ENCODE measurements around the gene IGF2R. TPM values are rescaled to one million over a fixed set of nuclear protein-coding genes. Genes with fewer than 3 reads are reported as not detected.
A peak's percentile ranks its signal among the peaks of the same experiment; 100 is the strongest.
"Not testable (repeated sequence)": the region's sequence is repeated elsewhere in the genome, so short reads cannot be mapped to it uniquely, and the experiment has no call there.

Gene IGF2R
- polyA plus RNA-seq, 12 donors = 74.0 to 149 (median 125) TPM; not detected in 1

GRCh38 chr6:160076009-160076408 lies 107.1 kb downstream of the IGF2R start:
- no peak for DNase-seq

DNA sequence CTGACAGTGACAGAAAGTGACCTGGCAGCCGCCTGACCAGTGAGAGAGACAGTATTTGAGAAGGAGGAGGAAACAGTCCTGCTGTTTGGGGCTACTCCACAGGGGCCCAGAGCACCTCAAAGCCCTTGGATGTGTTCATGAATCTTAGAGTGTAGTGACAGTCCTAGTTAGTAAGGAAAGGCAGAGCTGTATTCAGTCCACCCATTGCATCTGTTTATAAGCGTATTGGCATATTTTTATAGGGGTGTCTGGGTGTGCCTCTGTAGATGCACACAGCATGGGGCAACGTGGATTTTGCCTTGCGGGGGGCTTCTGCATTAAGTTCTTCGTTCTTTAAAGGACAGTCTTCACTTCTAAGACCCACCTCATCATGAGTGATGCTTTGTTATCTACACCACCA lies 108.1 kb downstream of the IGF2R start:
- no peak for DNase-seq

GRCh38 chr6:160077526-160077925 lies 108.6 kb downstream of the IGF2R start:
- no peak for DNase-seq

DNA sequence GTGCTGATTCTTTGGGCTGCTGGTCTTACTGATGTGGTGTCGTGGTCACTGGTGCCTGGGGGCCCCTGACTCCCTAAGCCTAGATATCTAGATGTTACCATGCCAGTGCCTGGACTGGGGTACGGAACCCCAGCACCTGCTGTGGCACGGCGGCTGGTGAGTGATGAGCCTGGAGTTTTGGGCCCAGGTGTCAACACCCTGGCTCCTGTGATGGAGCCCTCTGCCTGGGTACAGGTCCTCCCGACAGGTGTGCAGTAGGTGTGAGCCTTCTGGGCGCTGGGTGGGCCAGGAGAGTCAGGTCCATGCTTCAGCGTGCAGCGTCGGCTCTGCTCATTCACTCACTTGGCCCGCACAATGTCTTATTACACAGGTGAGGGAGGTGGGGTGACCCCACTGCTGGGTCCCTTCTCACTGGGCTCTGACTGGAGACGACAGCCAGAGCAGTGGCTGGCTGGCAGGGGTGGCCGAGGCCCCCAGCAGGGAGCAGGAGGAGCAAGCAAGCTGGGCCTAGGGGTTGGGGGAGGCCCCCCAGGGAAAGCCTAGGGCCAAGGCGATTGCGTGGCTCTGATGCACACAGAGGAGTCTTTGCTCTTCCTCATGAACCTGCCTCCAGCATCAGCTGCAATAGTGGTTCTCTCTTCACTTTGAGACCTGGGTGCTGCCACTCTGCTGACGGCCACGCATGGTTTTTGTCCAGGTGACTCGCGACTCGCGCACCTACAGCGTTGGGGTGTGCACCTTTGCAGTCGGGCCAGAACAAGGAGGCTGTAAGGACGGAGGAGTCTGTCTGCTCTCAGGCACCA lies 110.2 kb downstream of the IGF2R start:
- no peak for DNase-seq

- DNase-seq = no peak
Measured at GRCh38 chr6:160079686-160080043, 110.8 kb downstream of the IGF2R start.

DNA sequence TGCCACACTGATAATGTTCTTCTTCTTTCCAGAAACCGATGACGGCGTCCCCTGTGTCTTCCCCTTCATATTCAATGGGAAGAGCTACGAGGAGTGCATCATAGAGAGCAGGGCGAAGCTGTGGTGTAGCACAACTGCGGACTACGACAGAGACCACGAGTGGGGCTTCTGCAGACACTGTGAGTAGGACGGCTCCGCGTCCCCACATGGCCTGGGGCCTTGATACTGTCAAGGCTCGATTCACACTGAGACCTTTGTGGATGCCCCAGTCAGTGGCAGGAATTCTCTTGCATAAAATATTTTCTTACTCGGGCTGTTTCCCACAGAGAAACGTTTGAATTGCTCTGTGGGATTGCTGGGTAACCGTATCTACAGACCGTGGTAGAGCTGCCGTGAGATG lies 111.2 kb downstream of the IGF2R start:
- DNase-seq = no peak

DNA sequence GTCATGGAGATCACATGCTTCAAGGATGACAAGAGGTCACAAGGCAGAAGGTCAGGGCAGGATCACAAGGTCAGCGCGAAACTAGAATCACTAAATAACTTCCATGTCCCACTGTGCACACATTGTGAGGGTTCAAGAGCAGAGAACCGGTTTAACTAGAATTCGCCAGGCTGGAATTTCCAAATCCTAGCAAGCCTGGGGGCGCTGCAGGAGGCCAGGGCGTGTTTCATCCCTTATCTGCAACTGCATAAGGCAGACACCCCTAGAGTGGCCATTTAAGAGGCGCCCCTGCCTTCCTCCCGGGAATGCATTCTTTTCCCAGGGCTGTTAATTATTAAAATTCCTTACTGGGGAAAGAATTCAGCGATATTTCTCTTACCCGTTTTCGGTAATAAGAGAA lies 112.5 kb downstream of the IGF2R start:
- no peak for DNase-seq

DNA sequence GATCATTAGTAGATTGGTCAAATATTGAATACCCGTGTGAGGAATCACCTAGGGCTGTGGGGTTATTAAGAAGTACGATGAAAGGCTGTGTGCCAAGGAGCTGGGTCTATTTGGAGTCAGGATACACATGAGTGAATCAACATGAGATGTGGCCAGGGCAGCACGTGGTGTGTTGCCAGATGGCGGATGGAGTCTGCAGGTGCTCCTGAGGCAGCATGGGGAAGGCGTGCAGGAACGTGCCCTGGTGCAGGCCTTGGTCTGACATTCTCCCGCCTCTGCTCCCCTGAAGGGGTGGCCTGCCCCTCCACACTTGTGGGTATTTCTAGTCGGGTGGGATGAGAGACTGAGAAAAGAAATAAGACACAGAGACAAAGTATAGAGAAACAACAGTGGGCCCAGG lies 113.7 kb downstream of the IGF2R start:
- DNase-seq = no peak

GRCh38 chr6:160084198-160084776 lies 115.4 kb downstream of the IGF2R start:
- DNase-seq = no peak

GRCh38 chr6:160085226-160085625 lies 116.3 kb downstream of the IGF2R start:
- no peak for DNase-seq

DNA sequence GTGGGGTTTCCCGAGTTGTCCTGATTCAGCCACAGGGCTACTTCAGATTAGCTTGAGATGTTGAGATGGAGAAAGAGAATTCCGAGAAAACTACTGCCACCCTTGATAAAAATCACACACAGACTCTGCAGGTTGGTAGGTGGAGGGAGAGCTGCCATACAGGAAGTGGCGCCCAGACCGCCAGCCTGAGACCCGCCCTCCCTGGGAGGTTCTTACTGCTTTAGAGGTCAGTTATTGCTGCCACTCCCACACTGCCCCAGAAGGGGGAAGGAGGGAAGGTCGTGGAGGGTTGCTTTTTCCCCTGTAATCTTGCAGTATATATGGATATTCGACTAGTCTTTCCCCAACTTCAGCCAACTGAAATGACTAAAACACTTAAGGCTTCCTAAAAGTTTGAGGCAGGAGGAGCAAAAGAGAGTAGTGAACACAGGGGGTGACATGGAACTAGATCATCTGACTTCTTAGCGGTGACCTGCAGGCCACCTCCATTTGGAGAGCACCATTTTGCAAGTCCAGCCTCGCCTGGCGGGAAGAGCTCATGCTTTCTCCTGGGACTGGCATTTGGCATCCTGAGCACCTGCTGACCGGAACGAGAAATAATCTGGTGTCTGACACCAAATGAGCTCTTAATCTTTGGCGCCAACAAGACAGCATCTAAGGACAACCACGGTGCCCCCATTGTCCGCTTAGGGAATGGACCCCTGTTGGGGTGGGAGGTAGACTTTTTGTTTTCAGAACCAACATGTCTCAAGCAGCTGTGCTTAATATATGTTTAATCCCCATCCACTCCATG lies 117.0 kb downstream of the IGF2R start:
- no peak for DNase-seq

- no peak for DNase-seq
Measured at GRCh38 chr6:160086754-160087153, 117.9 kb downstream of the IGF2R start.

- DNase-seq = peak; percentile 86
Measured at GRCh38 chr6:160088069-160088783, 119.3 kb downstream of the IGF2R start.

GRCh38 chr6:160088784-160089533 lies 120.1 kb downstream of the IGF2R start:
- DNase-seq = peak; percentile 41

GRCh38 chr6:160089534-160089897 lies 120.6 kb downstream of the IGF2R start:
- no peak for DNase-seq

GRCh38 chr6:160090442-160091239 lies 121.8 kb downstream of the IGF2R start:
- DNase-seq = not testable (repeated sequence)

- not testable (repeated sequence) for DNase-seq
Measured at GRCh38 chr6:160092176-160092575, 123.3 kb downstream of the IGF2R start.

- DNase-seq = no peak
Measured at GRCh38 chr6:160092602-160093001, 123.7 kb downstream of the IGF2R start.

DNA sequence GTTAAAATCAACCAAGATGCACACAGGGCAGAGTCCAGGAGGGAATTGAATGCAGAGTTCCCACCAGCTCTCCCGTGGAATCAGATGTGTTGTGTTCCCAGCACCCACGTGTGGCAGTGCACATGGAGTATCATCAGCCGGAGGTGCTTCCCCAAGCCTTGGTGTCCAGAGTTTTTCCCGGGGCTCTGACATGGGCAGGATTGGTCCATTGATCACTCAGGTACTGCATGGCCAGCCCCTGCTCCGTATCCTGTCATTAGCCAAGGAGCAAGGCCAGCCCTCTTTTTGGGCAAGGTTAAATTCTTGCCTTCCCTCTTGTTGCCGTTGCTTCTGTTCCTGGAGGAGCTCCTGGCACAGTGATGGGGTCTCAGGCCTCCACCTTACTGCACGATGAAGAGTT lies 124.2 kb downstream of the IGF2R start:
- no peak for DNase-seq

- no peak for DNase-seq
Measured at GRCh38 chr6:160093946-160094345, 125.1 kb downstream of the IGF2R start.
